Transverse colon (tissue), 4 donors: ENCODE data around the gene NKD2.

Experiments used
- EP300 ChIP-seq: sonication (generic); formaldehyde crosslinking; IDR thresholded peaks from one replicate; pipeline ENCODE4 v1.6.1; 2017; ENCODE audit warnings: antibody characterized with exemption, low read depth
- POLR2A ChIP-seq: fragments of 450-650 bp; IDR thresholded peaks from one replicate; pipeline ENCODE4 v1.6.1; 2016; ENCODE audit warnings: antibody characterized with exemption, mild to moderate bottlenecking, moderate library complexity
- POLR2AphosphoS5 ChIP-seq, 3 donors: sonication (generic); formaldehyde crosslinking; IDR thresholded peaks; one replicate each; pipeline ENCODE4 v1.6.1; 2016; ENCODE audit warnings: antibody characterized with exemption in 3 of 3
- TF ChIP-seq, protein P1 (sequence below), 5 experiments: fragments of 200-600 bp in 3 of 5; fragments of 450-650 bp in 2 of 5; sonication (generic) in 3 of 5; IDR thresholded peaks; 1 replicate in 2 of 5; 2 replicates in 3 of 5; pipeline ENCODE4 v1.5.1; 2016 to 2017; ENCODE audit warnings: antibody characterized with exemption in 5 of 5, inconsistent platforms in 3 of 5, mild to moderate bottlenecking in 2 of 5, moderate library complexity in 1 of 5

- TF ChIP-seq, protein P1, sequence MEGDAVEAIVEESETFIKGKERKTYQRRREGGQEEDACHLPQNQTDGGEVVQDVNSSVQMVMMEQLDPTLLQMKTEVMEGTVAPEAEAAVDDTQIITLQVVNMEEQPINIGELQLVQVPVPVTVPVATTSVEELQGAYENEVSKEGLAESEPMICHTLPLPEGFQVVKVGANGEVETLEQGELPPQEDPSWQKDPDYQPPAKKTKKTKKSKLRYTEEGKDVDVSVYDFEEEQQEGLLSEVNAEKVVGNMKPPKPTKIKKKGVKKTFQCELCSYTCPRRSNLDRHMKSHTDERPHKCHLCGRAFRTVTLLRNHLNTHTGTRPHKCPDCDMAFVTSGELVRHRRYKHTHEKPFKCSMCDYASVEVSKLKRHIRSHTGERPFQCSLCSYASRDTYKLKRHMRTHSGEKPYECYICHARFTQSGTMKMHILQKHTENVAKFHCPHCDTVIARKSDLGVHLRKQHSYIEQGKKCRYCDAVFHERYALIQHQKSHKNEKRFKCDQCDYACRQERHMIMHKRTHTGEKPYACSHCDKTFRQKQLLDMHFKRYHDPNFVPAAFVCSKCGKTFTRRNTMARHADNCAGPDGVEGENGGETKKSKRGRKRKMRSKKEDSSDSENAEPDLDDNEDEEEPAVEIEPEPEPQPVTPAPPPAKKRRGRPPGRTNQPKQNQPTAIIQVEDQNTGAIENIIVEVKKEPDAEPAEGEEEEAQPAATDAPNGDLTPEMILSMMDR (IDR thresholded peaks at IDR 0.05): no peak
- TF ChIP-seq POLR2A (no peak), EP300 (no peak), POLR2AphosphoS5 (IDR thresholded peaks at IDR 0.05) (no peak)
Measured at GRCh38 chr5:963310-963672, 45.3 kb upstream of the NKD2 start.
